ENCODE data around the gene MEGF8.

GRCh38 chr19:42378225-42379215 lies 53.1 kb downstream of the MEGF8 start:
- TF ChIP-seq FOXJ3 (CRISPR knock-in tag; IDR thresholded peaks at IDR 0.05) (no peak), POLR2AphosphoS5 (IDR thresholded peaks at IDR 0.05; ENCODE audit: control insufficient read depth, insufficient read depth, low read depth, low read length) (no peak), TCF7 (IDR thresholded peaks at IDR 0.05; ENCODE audit: borderline replicate concordance) (no peak), ZNF121 (CRISPR knock-in tag; conservative IDR thresholded peaks at IDR 0.05) (no peak)
- TF ChIP-seq, protein P1, sequence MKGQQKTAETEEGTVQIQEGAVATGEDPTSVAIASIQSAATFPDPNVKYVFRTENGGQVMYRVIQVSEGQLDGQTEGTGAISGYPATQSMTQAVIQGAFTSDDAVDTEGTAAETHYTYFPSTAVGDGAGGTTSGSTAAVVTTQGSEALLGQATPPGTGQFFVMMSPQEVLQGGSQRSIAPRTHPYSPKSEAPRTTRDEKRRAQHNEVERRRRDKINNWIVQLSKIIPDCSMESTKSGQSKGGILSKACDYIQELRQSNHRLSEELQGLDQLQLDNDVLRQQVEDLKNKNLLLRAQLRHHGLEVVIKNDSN (CRISPR knock-in tag; IDR thresholded peaks at IDR 0.05), result no peak

Measured in K562 (cell line).